ENCODE data around the gene VAC14. TPM values are rescaled to one million over a fixed set of nuclear protein-coding genes. Genes with fewer than 3 reads are reported as not detected.

Gene VAC14
- total RNA-seq, 4 donors from 2014 or later, result 31.1 to 47.0 (median 37.0) TPM

DNA sequence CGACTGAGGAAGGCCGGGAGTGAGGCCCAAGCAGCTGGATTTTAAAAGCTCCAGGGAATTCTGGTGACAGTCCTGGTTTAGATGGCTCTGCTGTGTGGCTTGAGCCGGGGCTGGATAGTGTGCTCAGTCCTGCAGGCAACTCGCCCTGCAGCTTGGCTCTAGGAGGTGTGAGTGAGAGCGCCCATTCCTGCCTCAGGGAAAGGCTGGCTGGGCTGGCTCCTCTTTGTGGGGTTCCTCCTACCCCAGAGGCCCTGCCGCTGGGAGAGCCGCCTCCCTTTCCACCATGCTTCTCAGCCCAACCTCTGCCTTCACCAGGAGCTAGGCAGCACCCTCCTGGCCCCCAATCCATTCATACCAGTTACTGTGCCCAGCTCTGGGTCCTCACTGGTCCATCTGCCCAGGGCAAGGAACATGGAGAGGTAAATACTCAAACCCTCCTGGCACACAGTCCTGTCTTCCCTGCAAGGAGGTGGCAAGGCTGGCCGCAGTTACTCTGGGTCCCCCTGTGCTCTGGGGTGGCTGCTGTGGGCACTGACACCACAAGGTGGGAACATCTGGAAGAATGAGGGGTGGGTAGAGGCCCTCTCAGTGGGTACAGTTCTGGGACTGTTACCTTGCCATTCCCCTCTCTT is 47.1 kb downstream of the VAC14 start:
- intact Hi-C loops (cut with DNase I), result no loop called here
- TF ChIP-seq POLR2AphosphoS5 (IDR thresholded peaks at IDR 0.05) (no peak), CTCF (IDR thresholded peaks at IDR 0.05) (no peak), EP300 (IDR thresholded peaks at IDR 0.05) (no peak), POLR2A (IDR thresholded peaks at IDR 0.05; ENCODE audit: low read depth) (no peak)
- Histone ChIP-seq H3K36me3 (peaks cover 0 to 53% (median 31%) of the 10 kb centered on the region in 4 donors), H3K27me3 (no peaks in the 10 kb centered on the region), H3K9me3 (no peaks in the 10 kb centered on the region), H3K27ac (replicated peaks in 1 of 4) (no peak overlapping the region), H3K4me3 (no peak overlapping the region), H3K4me1 (peaks cover 33 to 47% (median 44%) of the 10 kb centered on the region in 4 donors)
- no peak for DNase-seq (ENCODE audit: extremely low spot score)
- WGBS, result 100% methylated on average over 8 of the region's 8 CpGs

GRCh38 chr16:70753228-70753627 is 47.7 kb downstream of the VAC14 start:
- Histone ChIP-seq H3K27me3 (no peaks in the 10 kb centered on the region), H3K36me3 (peaks cover 0 to 47% (median 25%) of the 10 kb centered on the region in 4 donors), H3K27ac (replicated peaks in 1 of 4) (peak overlapping the region in 1 of 4 donors; percentile 16), H3K4me3 (no peak overlapping the region), H3K9me3 (no peaks in the 10 kb centered on the region), H3K4me1 (peaks cover 37 to 51% (median 48%) of the 10 kb centered on the region in 4 donors)
- intact Hi-C loops (cut with DNase I), result no loop called here
- DNase-seq (ENCODE audit: extremely low spot score), result no peak
- TF ChIP-seq POLR2AphosphoS5 (IDR thresholded peaks at IDR 0.05), result no peak
- TF ChIP-seq POLR2A (IDR thresholded peaks at IDR 0.05; ENCODE audit: low read depth), result no peak
- no peak for TF ChIP-seq EP300 (IDR thresholded peaks at IDR 0.05)
- no peak for TF ChIP-seq CTCF (IDR thresholded peaks at IDR 0.05)
- WGBS, result 90% methylated on average over 6 of the region's 6 CpGs

- no peak overlapping the region for H3K4me3 ChIP-seq
- peaks cover 45 to 59% (median 56%) of the 10 kb centered on the region in 4 donors for H3K4me1 ChIP-seq
- H3K9me3 ChIP-seq, result no peaks in the 10 kb centered on the region
- H3K36me3 ChIP-seq, result peaks cover 0 to 39% (median 19%) of the 10 kb centered on the region in 4 donors
- intact Hi-C loops (cut with DNase I), result no loop called here
- H3K27me3 ChIP-seq, result no peaks in the 10 kb centered on the region
- peak overlapping the region in 3 of 4 donors; percentile 76 to 86 (median 84) for H3K27ac ChIP-seq (replicated peaks in 1 of 4)
- 100% methylated on average over 1 of the region's 10 CpGs for WGBS
- no peak for DNase-seq (ENCODE audit: extremely low spot score)
- TF ChIP-seq POLR2A (IDR thresholded peaks at IDR 0.05; ENCODE audit: low read depth) (no peak), CTCF (IDR thresholded peaks at IDR 0.05) (no peak), EP300 (IDR thresholded peaks at IDR 0.05) (no peak), POLR2AphosphoS5 (IDR thresholded peaks at IDR 0.05) (no peak)
Observed at GRCh38 chr16:70752426-70752825, 48.5 kb downstream of the VAC14 start.

DNA sequence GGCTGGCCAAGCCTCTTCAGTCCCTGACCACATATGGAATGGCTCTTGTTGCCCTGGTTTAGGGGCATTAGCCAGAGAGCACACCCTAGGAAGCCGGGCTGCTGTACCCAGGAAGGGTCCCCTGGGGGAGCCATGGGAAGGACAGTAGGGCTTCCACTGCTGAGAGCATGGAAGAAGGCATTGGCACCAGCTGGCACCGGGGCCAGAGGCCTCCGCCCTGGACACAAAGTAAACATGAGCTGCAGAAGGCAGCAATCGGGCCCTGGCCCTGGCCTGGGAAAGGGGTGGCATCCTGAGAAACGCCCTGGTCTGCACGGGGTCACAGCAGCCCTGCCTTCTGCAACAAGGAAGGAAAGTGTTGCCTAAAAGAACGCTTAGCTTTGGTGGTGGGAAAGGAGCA is 49.4 kb downstream of the VAC14 start:
- intact Hi-C loops (cut with DNase I), result no loop called here
- Histone ChIP-seq H3K4me1 (peaks cover 53 to 68% (median 65%) of the 10 kb centered on the region in 4 donors), H3K9me3 (no peaks in the 10 kb centered on the region), H3K27ac (replicated peaks in 1 of 4) (peak overlapping the region; percentile 76 to 86 (median 81)), H3K4me3 (no peak overlapping the region), H3K36me3 (peaks cover 0 to 30% (median 11%) of the 10 kb centered on the region in 4 donors), H3K27me3 (no peaks in the 10 kb centered on the region)
- DNase-seq (ENCODE audit: extremely low spot score), result no peak
- TF ChIP-seq EP300 (IDR thresholded peaks at IDR 0.05) (no peak), POLR2A (IDR thresholded peaks at IDR 0.05; ENCODE audit: low read depth) (no peak), CTCF (IDR thresholded peaks at IDR 0.05) (no peak), POLR2AphosphoS5 (IDR thresholded peaks at IDR 0.05) (no peak)
- 71% methylated on average over 6 of the region's 7 CpGs for WGBS

Data from esophagus muscularis mucosa (tissue), 4 donors.